ENCODE measurements around the gene BRD1.

Gene BRD1

DNA sequence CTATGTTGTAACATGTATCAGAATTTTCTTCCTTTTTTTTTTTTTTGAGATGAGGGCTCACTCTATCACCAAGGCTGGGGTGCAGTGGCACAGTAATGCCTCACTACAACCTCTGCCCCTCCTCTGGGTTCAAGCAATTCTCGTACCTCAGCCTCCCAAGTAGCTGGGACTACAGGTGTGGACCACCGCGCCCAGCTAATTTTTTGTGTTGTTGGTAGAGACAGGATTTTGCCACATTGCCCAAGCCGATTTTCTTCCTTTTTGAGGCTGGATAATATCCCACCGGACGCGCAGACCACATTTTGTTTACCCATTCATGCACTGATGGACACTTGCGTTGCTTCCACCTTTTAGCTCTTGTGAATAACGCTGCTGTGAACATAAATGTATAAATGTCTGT is 97.0 kb downstream of the BRD1 start:
- no peak for DNase-seq (ENCODE audit: low read depth in 1 of 2, low spot score in 1 of 2)
- Histone ChIP-seq H3K27me3 (ENCODE audit: insufficient read depth, poor library complexity, severe bottlenecking) (peaks cover 34% of the 10 kb centered on the region), H3K27ac (replicated peaks) (no peak overlapping the region), H3K4me3 (replicated peaks; ENCODE audit: insufficient read depth, low read length) (no peak overlapping the region)
- no peak for TF ChIP-seq GABPA (IDR thresholded peaks at IDR 0.05; ENCODE audit: low read depth)
- TF ChIP-seq POLR2AphosphoS5 (IDR thresholded peaks at IDR 0.05; ENCODE audit: low read depth): no peak
- TF ChIP-seq REST (IDR thresholded peaks at IDR 0.05; ENCODE audit: insufficient replicate concordance, low read depth): no peak
- TF ChIP-seq, protein P1, sequence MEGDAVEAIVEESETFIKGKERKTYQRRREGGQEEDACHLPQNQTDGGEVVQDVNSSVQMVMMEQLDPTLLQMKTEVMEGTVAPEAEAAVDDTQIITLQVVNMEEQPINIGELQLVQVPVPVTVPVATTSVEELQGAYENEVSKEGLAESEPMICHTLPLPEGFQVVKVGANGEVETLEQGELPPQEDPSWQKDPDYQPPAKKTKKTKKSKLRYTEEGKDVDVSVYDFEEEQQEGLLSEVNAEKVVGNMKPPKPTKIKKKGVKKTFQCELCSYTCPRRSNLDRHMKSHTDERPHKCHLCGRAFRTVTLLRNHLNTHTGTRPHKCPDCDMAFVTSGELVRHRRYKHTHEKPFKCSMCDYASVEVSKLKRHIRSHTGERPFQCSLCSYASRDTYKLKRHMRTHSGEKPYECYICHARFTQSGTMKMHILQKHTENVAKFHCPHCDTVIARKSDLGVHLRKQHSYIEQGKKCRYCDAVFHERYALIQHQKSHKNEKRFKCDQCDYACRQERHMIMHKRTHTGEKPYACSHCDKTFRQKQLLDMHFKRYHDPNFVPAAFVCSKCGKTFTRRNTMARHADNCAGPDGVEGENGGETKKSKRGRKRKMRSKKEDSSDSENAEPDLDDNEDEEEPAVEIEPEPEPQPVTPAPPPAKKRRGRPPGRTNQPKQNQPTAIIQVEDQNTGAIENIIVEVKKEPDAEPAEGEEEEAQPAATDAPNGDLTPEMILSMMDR (IDR thresholded peaks at IDR 0.05; ENCODE audit: insufficient read depth, low read length): no peak

DNA sequence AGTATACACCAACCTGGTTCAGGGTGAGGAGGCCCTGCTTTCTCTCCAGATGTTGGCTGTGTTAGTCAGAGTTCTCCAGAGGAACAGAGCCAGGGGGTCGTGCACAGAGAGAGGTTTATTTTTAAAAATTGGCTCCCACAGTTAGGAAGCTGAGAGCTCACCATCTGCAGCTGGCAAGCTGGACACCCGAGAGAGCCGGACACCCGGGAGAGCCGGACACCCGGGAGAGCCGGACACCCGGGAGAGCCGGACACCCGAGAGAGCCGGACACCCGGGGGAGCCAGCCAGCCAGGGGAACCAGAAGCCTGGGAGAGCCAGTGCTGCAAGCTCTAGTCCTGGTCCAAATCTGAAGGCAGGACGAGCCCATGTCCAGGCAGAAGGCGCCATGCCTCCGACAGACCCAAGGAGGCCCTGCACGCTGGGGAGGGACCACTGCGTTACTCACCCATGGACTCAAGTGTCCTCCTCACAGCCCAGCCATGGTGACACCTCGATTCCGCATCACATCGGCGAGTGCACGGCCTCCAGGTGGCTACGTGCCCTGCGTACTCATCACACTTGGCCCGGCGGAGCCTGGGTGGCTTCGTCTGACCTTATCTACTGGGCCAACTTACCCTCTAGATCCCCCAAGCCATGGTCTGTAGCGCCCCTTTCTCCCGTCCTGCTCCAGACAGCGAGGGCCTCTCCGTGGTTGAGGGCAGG is 99.0 kb downstream of the BRD1 start:
- no peak for TF ChIP-seq REST (IDR thresholded peaks at IDR 0.05; ENCODE audit: insufficient replicate concordance, low read depth)
- TF ChIP-seq SPI1 (IDR thresholded peaks at IDR 0.05; ENCODE audit: borderline replicate concordance, low read depth): no peak
- TF ChIP-seq, protein P1 (IDR thresholded peaks at IDR 0.05; ENCODE audit: insufficient read depth, low read length): no peak
- no peak for TF ChIP-seq GABPA (IDR thresholded peaks at IDR 0.05; ENCODE audit: low read depth)
- no peak for TF ChIP-seq POLR2AphosphoS5 (IDR thresholded peaks at IDR 0.05; ENCODE audit: low read depth)
- H3K27me3 ChIP-seq (ENCODE audit: insufficient read depth, poor library complexity, severe bottlenecking): peaks cover 47% of the 10 kb centered on the region
- no peak overlapping the region for H3K4me3 ChIP-seq (replicated peaks; ENCODE audit: insufficient read depth, low read length)
- no peak overlapping the region for H3K27ac ChIP-seq (replicated peaks)
- no peak for DNase-seq (ENCODE audit: low read depth in 1 of 2, low spot score in 1 of 2)

- Histone ChIP-seq H3K27ac (replicated peaks) (no peak overlapping the region), H3K4me3 (replicated peaks; ENCODE audit: insufficient read depth, low read length) (no peak overlapping the region), H3K27me3 (ENCODE audit: insufficient read depth, poor library complexity, severe bottlenecking) (peaks cover 48% of the 10 kb centered on the region)
- TF ChIP-seq SPI1 (IDR thresholded peaks at IDR 0.05; ENCODE audit: borderline replicate concordance, low read depth) (no peak), REST (IDR thresholded peaks at IDR 0.05; ENCODE audit: insufficient replicate concordance, low read depth) (no peak)
- TF ChIP-seq, protein P1 (IDR thresholded peaks at IDR 0.05; ENCODE audit: insufficient read depth, low read length): no peak
- DNase-seq (ENCODE audit: low read depth in 1 of 2, low spot score in 1 of 2): no peak
Measured at GRCh38 chr22:49727881-49728569, 99.6 kb downstream of the BRD1 start.
